Stomach (tissue), 9 donors: ENCODE measurements around the gene SLC8A2. TPM values are rescaled to one million over a fixed set of nuclear protein-coding genes. Genes with fewer than 3 reads are reported as not detected.
A peak's percentile ranks its signal among the peaks of the same experiment; 100 is the strongest.

Source experiments
- DNase-seq, 2 donors: peaks; one replicate each; pipeline versions ENCODE4 v3.0.0 to v3.0.0-alpha.2; 2013 to 2019
- H3K27ac ChIP-seq, 5 donors: fragments of 200-600 bp in 4 of 5; sonication (generic) in 4 of 5; one replicate each; pipeline ENCODE4 v1.5.1; 2013 to 2019; ENCODE audit warnings: mild to moderate bottlenecking in 1 of 5, moderate library complexity in 1 of 5
- H3K27me3 ChIP-seq, 3 donors: fragments of 200-600 bp; sonication (generic); one replicate each; pipeline ENCODE4 v1.5.1; 2017 to 2019; ENCODE audit warnings: mixed run types in 1 of 3
- H3K36me3 ChIP-seq, 4 donors: fragments of 200-600 bp; sonication (generic); 1 replicate in 3 of 4; 2 replicates in 1 of 4; pipeline ENCODE4 v1.5.1; 2016 to 2019
- H3K4me1 ChIP-seq, 4 donors: fragments of 200-600 bp; sonication (generic); one replicate each; pipeline ENCODE4 v1.5.1; 2016 to 2019
- H3K4me3 ChIP-seq, 4 donors: fragments of 200-600 bp; sonication (generic) in 3 of 4; one replicate each; pipeline ENCODE4 v1.5.1; 2016 to 2019; ENCODE audit warnings: mild to moderate bottlenecking in 1 of 4
- H3K9me3 ChIP-seq, 4 donors: fragments of 200-600 bp; sonication (generic); one replicate each; pipeline ENCODE4 v1.5.1; 2016 to 2019
- CTCF ChIP-seq, 7 experiments: fragments of 450-650 bp in 4 of 7; fragments of 200-600 bp in 3 of 7; sonication (generic) in 3 of 7; IDR thresholded peaks; one replicate each; pipeline ENCODE4 v1.5.1; 2016 to 2019; ENCODE audit warnings: antibody characterized with exemption in 7 of 7, control low read depth in 2 of 7, mild to moderate bottlenecking in 1 of 7
- EP300 ChIP-seq: sonication (generic); formaldehyde crosslinking; IDR thresholded peaks from one replicate; pipeline ENCODE4 v1.6.1; 2017; ENCODE audit warnings: antibody characterized with exemption
- POLR2A ChIP-seq, 4 donors: fragments of 450-650 bp; IDR thresholded peaks; one replicate each; pipeline ENCODE4 v1.6.1; 2016; ENCODE audit warnings: antibody characterized with exemption in 4 of 4, control low read depth in 2 of 4, mild to moderate bottlenecking in 1 of 4, moderate library complexity in 1 of 4
- POLR2AphosphoS5 ChIP-seq, 3 donors: sonication (generic); formaldehyde crosslinking; IDR thresholded peaks; one replicate each; pipeline ENCODE4 v1.6.1; 2016; ENCODE audit warnings: antibody characterized with exemption in 3 of 3
- WGBS, 5 donors: extraction: QIAGEN DNeasy Blood & Tissue Kit in 3 of 5; methylation state at CpG; one replicate each; pipeline versions ENCODE4 v1.1.5 to v1.1.7; 2013 to 2018; 5-methylcytosine and 5-hydroxymethylcytosine counted together
- intact Hi-C: fragments of 100-400 bp; cut with DNase I; formaldehyde crosslinking; loops from one replicate; pipeline ENCODE4 v1.15.1; 2023; ENCODE audit warnings: low total_unique reads
- polyA plus RNA-seq, 3 donors: library from polyadenylated mRNA; stranded (reverse); fragments of 200-250 nt; gene quantifications; one replicate each; pipeline ENCODE4 v1.2.3, GENCODE V29; 2013
- total RNA-seq, 5 donors: library from RNA; depleted of rRNA; stranded (reverse); fragments of >200 nt; gene quantifications; one replicate each; pipeline versions ENCODE4 v1.1.0 to v1.2.3, GENCODE V29; 2014 to 2016
- donor health status: healthy with polysubstance abuse.
- donor health status: Bipolar disorder and iron deficiency.
- donor health status: healthy.

The SLC8A2 gene
- total and polyA plus RNA-seq, 8 donors, result 0.12 to 17.9 (median 2.0) TPM

GRCh38 chr19:47404334-47405196 is 67.1 kb downstream of the SLC8A2 start:
- H3K4me3 ChIP-seq, result no peak overlapping the region
- no peaks in the 10 kb centered on the region for H3K4me1 ChIP-seq
- peaks cover 0 to 90% (median 25%) of the 10 kb centered on the region in 3 donors for H3K27me3 ChIP-seq
- intact Hi-C loops, result loop anchor here (10.0 kb wide), 1 partner anchor 80 kb away; no protein-coding TSS in a partner anchor
- no peaks in the 10 kb centered on the region for H3K36me3 ChIP-seq
- H3K9me3 ChIP-seq, result no peaks in the 10 kb centered on the region
- no peak for DNase-seq
- TF ChIP-seq POLR2A (IDR thresholded peaks at IDR 0.05), result no peak
- no peak overlapping the region for H3K27ac ChIP-seq
- WGBS, 5 donors, result 69 to 79% (median 75%) methylated on average over 9 of the region's 9 CpGs

DNA sequence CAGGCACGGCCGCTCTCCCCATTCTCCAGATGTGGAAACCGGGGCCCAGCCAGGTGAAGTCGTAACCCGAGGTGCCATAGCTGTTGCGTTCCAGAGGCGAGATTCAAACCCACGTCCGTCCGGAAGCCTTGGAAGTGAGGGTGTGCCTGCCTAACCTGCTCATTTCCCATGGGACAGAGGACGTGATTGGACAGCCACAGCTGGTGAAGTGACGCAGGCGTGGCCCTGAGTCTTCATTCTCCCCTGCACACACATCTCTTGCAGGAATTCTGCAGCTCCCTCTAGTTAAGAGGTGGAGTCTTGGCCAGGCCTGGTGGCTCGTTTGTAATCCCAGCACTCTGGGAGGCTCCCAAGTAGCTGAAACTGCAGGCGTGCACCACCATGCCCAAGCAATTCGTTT is 69.2 kb downstream of the SLC8A2 start:
- no peaks in the 10 kb centered on the region for H3K36me3 ChIP-seq
- no peak for DNase-seq
- H3K27ac ChIP-seq, result no peak overlapping the region
- H3K4me3 ChIP-seq, result no peak overlapping the region
- no peak for TF ChIP-seq CTCF (IDR thresholded peaks at IDR 0.05)
- no peak for TF ChIP-seq POLR2AphosphoS5 (IDR thresholded peaks at IDR 0.05)
- TF ChIP-seq POLR2A (IDR thresholded peaks at IDR 0.05), result no peak
- no peak for TF ChIP-seq EP300
- intact Hi-C loops, result loop anchor here (10.0 kb wide), 1 partner anchor 78 kb away; no protein-coding TSS in a partner anchor
- no peaks in the 10 kb centered on the region for H3K4me1 ChIP-seq
- peaks cover 0 to 87% (median 25%) of the 10 kb centered on the region in 3 donors for H3K27me3 ChIP-seq
- WGBS, 5 donors, result 78 to 83% (median 80%) methylated on average over 16 of the region's 16 CpGs
- H3K9me3 ChIP-seq, result no peaks in the 10 kb centered on the region

DNA sequence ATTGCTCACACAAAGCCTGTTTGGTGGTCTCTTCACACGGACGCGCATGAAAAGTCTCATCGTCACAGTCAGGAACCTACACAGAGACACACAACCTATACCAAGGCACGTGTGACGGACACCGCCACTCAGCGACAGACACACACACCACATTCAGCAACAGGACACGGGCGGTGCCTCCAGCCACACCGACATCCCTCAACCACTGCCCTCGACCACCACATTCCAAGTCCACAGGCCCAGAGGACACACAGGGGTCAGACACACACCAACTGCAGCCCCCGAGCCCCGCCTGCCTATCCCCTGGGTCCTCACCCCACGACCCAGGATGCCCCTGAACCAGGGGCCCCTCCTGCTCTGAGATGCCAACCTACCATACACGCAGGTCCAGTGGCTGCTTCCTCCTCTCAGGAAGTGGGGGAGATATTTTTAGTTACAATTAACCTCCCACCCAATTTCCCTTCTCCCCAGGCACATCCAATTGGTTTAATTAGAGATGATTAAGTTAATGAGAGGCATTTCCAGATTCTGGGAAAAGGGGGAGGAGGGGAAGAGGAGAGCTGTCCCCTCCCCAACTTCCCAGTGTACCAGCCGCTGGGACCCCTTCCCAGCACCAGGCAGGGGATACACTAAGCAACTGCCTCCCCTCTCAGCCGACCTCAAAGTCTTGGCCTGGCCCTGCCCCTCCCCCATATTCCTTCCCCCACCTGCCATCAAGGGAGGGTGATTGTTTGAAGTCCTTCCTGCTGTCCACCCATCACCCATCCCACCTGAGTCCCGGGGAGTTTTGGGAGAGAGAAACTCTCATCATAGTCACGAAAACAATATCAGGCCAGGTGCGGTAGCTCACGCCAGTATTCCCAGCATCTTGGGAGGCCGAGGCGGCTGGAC is 72.7 kb downstream of the SLC8A2 start:
- intact Hi-C loops, result no loop called here
- Histone ChIP-seq H3K4me1 (no peaks in the 10 kb centered on the region), H3K36me3 (no peaks in the 10 kb centered on the region), H3K4me3 (no peak overlapping the region), H3K9me3 (no peaks in the 10 kb centered on the region), H3K27ac (no peak overlapping the region), H3K27me3 (peaks cover 0 to 52% (median 6%) of the 10 kb centered on the region in 3 donors)
- TF ChIP-seq POLR2AphosphoS5 (IDR thresholded peaks at IDR 0.05) (no peak), CTCF (IDR thresholded peaks at IDR 0.05) (no peak), POLR2A (IDR thresholded peaks at IDR 0.05) (no peak), EP300 (no peak)
- DNase-seq, result no peak
- WGBS, 5 donors, result 41 to 47% (median 41%) methylated on average over 23 to 24 of the region's 24 CpGs

DNA sequence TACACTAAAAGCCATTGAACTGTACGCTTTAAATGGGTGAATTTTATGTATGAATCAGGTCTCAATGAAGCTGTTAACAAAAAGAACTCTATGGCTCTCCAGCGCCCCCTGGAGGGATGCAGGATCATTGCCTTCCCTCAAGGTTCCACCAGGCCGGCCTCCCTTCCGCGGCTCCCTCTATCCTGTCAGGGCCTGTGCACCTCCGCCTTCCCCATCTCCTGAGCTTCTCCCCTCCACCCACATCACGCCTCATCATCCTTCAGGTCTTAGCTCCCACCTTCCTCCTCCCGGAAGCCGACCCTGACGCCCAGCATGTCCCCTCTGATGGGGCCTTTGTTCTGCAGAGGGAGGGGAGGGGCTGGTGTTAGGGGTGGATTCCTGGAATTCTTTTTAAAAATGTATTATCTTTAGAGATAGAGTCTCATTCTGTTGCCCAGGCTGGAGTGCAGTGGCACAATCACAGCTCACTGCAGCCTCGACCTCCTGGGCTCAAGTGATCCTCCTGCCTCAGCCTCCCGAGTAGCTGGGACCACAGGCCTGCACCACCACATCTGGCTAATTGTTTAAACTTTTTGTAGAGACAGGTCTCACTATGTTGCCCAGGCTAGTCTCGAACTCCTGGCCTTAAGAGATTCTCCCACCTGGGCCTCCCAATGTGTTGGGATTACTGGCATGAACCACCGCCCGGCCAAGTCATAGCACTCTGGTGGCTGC is 80.0 kb downstream of the SLC8A2 start:
- no peaks in the 10 kb centered on the region for H3K9me3 ChIP-seq
- TF ChIP-seq EP300 (no peak), POLR2AphosphoS5 (IDR thresholded peaks at IDR 0.05) (no peak), POLR2A (IDR thresholded peaks at IDR 0.05) (no peak), CTCF (IDR thresholded peaks at IDR 0.05) (peak in 5 of 7 experiments; percentile 62 to 88 (median 82))
- peaks cover 0 to 8% (median 0%) of the 10 kb centered on the region in 4 donors for H3K4me1 ChIP-seq
- DNase-seq, result peak; percentile 82 to 85
- WGBS, 5 donors, result 31 to 38% (median 33%) methylated on average over 15 of the region's 15 CpGs
- peaks cover 0 to 12% (median 0%) of the 10 kb centered on the region in 3 donors for H3K27me3 ChIP-seq
- no peak overlapping the region for H3K27ac ChIP-seq
- H3K4me3 ChIP-seq, result no peak overlapping the region
- no peaks in the 10 kb centered on the region for H3K36me3 ChIP-seq
- intact Hi-C loops, result no loop called here
